ENCODE data around the gene ZNF516.

The ZNF516 gene

DNA sequence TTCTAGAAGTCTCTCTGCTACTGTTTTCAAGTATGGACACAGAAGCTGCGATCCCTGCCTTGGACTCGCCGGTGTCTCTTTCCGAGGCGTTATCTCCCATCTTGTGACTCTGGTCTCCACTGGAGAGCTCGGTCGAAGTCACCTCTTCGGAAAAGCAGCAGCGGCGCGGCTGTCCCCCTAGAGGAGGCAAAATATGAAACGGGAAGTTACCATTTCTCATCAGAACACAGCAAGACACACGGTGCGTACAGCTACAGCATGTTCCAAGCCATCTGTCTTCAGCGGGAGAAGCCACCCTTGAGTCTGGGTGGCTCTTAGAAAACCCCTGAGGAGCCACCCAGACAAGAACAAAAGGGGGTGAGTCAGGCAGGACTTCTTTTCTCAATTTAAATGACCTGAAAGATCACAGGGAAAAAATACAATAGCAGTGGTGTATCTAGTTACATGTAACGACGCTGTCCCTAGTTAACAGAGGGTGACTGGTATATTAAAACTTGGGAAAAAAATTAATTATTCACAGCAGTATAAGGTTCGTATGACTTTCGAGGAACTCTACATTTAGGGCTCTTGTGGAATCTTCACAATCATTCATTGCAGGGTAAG lies 114.8 kb downstream of the ZNF516 start:
- no peak for DNase-seq (ENCODE audit: low read depth)

DNA sequence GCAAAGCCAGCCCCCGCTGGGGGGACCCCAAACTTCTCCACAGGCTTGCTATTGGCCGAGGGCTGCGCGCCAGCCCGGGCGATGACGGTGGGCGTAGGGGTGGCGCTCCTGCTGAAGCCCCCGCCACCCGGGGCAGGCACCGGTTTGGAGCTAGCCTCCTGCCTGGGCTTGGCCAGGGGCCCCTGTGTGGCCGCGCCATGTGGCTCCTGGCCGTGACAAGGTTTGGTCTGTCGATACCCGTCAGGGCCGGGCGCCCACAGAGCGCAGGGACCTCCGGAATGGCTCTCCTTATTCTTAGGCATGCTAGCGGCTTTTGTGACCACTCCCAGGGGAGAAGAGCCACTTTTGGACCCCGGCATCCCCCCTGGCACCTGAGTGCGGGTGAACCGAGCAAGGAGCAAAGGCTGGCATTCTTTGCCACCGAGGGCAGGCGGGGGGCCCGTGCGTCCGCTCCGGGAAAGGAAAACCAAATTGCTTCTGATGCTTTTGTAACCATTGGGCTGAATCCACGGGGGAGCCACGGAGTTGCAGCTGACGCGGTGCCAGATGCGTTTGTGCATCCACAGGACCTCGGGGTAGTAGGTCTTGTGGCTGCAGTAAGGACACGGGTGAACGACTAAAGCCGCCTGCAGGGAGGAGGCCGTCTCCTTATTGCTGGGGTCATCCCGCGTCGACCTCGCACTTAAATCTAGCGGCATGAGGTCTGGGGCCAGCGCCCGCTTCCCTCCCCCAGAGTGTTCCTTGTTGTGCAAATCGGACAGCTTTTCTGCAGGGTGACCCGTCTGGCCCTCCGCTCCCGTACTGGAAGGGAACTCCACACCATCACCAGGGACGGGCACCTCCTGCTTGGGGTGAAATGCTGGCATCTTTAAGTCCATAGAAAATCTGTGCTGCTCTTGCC lies 115.6 kb downstream of the ZNF516 start:
- DNase-seq (ENCODE audit: low read depth): no peak

DNA sequence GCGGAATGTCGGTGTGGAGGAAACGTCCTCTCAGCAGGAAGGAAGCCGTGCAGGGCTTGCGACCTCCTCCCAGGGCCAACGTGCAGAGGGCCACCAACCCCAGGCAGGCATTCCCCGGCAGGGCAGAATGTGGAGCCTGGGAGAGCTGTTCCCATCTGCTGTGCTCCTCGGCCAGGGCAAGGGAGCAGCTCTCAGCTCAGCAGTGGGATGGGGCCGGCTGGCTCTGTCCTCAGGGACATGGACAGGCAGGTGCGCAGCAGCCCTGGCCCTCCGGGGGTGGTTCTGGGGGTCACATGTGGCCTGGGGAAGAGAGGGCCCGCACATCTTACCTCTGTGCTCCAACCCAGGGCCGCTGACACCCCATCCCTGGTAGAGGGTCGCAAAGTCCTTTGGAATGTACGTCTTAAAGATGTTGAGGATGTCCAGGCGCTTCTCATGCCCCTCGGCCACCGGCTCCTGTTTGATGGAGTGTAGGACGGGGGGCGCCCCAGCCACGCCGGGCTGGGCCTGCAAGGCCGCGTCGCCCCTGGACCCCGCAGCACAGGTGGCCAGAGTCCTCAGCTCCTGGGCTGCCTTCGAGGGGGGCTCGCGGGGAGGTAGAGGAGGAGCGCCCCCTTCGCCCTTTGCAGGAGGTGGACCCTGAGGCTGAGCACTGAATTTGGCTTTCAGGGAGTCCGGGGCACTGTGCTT lies 116.4 kb downstream of the ZNF516 start:
- DNase-seq (ENCODE audit: low read depth): no peak

DNA sequence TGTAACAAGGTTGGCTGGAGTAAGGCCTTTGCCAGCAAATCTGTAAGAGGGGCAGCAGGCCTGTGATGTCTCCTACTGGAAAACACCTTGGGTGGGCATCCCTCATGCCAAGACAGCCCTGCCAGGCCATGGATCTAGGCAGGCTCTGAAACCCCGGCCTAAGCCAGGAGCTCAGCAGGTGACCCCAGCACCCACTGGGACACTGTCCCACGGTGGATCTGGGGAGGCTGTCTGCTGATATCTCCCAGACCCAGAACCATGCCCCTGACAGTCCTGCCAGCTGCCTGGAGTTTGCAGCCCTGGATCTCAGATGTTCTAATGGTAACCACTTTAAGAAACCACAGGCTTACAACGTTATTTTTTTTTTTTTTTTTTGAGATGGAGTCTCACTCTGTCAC lies 117.7 kb downstream of the ZNF516 start:
- no peak for DNase-seq (ENCODE audit: low read depth)

DNA sequence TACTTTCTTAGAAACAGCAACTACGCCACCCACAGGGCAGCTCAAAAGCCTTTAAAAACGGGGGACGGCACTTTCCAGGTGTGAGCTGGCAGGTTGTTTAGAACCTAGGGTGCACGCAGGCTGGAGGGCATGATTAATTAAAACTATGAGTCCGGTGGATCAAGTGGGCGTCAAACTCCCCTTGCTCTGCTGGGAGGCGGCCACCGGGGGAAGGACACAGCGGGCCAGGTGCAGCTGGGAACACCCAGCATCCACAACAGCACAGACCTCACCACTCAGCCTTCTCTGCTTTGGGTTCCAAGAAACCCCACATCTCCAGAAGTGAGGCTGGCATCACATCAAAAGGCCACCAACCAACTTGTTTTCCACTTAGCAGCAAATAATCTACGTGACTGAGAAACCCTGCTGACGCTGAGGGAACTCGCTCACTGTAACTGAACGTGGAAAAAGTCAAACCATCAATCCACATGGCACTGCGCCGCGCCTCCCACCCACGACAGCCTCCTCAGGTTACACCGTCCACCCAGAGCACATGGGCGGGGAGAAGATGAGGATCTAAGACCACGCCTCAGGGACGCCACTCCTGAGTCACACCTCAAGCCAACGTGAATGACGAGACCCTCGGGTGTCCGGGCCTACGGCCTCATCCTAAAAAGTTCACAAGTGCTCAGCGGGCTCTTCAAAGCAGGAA lies 118.2 kb downstream of the ZNF516 start:
- no peak for DNase-seq (ENCODE audit: low read depth)

DNA sequence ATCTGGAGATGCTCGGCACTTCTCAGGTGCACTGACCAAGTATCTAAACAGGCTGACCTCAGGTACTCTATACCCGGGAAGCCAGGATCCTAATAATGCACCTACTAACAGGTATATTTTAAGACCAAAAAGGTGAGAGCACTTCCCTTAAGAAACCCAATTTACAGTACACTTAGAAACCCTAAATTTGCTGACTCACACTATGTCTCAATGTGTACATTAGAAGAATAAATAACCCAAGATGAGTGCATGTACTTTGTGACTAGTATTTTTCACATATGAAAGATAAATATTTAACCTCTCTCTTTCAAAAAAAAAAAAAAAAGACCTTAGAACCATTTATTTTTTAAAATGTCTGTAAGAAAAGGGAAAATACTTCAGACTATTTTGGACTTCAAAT lies 118.8 kb downstream of the ZNF516 start:
- DNase-seq (ENCODE audit: low read depth): no peak

DNA sequence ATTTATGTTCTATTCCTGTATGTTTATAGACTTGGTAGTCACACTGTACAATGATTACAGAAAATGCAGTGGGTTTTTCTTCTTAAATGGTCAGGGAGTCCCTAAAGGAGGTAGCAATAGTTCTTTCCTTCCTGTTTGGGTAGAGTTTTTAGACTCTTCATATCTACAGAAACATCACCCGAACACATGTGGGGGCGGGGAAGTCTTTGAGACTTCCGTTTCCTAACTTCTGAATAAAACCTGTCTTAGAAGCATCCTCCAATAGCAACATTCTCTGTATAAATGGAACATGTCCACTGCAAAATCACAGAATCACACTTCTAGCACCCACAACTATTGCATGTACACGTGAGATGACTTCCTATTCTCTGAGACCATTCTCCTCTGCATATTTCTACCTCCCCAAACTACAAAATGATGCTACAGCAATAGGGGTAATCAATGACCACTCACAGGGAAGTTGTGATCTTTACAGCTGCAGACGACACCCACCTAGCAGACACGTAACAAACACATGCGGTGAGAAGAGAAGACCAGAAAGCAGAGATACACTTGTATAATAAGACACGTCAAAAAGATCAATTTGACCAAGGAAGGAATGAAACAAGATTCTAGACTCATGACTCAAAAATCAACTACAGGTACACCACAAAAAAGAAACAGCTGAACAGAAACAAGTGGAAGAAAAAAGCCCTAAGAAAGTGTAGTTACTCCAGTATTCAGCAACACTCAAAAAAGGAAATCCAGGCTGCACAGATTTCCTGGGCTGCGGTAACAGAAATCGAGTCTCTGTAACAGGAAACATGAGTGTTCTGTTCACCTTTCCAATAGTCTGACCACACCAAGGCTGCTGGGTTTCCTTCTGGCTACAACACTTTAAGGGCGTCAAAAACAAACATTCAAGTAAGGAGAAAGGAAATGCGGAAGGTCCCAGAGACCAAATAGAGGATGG lies 120.4 kb downstream of the ZNF516 start:
- DNase-seq (ENCODE audit: low read depth): no peak

DNA sequence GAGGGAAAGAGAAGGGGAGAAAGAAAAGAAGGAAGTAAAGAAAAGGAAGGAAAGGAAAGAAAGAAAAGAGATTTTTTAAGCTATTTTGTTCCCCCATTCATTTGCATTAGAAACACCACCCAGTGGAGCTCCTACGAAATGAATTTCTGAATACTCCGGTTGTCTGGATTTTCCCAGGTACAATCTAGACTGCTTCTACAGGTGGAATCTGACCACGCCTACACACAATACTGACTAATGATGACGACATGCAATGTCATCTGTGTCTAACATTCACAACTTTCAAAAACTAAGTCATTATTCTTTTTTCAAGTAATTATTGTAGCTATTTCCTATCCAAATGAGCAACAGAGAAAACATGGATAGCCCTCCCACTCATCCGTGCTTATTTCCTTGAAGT lies 121.7 kb downstream of the ZNF516 start:
- DNase-seq (ENCODE audit: low read depth): no peak

DNA sequence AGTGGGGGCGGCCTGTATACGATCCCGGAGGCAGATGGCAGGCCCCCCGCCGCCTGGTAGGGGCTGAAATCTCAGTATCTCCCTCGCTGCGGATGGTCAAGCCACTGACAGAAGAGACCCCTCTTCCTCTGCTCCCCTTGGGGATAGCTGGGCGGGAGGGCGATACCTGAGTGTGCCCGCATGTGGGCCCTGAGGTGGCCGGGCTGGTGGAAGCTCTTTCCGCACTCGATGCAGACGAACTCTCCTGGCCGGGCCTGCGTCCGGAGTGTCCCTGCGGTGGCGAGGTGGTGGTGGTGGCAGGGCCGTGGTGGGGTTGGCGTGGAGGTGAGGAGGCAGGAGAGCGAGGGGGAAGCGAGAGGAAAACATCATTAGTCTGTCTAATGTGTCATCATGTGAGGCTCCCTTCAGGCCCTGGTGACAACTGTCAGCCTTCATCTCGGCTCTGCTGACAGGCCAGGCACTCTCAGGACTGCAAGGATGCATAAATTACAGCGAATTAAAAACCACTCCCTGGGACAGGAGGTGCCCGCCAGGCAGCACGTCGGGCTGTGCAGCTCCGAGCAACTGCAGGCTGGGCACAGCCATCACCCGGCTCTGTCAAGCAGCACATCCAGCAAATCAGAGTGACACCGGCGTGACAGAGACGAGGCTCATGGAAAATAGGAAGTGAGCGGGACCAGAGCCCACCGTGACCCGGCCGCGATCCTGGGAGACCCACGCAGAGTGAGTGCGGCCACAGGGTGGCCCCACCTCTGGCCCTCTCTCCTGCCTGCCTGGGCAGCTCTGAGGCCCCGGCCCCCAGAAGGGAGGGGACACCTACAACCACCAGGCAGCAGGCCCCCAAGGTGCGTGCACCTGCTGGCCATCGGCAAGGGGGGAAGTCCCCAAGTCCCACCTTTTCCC lies 123.5 kb downstream of the ZNF516 start:
- DNase-seq (ENCODE audit: low read depth): no peak

DNA sequence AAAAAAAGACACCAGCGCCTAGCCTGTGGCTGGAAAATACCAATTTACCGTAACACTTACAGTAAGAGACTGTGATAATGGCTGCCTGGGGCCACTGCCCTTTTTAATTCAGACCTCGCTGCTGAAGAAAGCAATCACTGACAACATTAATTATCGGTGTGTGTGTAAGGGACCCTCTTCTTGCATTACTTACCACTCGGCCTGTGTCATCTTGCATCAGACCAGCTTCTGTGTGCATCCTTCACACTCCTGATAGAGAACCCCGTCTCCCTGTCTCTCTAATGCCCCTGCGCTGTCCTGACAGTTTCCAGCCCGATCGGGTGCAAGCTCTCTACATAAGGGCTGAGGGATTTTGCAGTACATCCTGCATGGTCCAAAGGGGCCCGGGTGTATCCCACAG lies 124.4 kb downstream of the ZNF516 start:
- DNase-seq (ENCODE audit: low read depth): no peak

DNA sequence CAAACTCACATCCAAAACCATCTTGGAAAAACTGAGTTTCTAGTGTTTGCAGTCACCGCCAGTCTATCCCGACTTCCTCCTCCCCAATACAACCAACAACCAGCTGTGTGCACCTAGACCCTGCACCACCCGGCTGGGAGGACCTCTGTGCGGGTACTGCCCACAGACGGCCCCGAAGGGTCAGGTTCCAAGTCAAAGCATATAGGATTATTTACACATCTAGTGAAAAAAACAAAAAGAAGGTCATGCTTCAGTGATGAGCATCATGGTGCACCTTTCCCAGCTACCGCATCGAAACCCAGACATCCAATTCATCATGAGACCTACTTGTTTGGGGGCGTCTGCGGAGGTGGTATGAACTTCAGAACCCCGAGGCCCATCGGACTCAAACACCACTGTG lies 124.8 kb downstream of the ZNF516 start:
- DNase-seq (ENCODE audit: low read depth): no peak

DNA sequence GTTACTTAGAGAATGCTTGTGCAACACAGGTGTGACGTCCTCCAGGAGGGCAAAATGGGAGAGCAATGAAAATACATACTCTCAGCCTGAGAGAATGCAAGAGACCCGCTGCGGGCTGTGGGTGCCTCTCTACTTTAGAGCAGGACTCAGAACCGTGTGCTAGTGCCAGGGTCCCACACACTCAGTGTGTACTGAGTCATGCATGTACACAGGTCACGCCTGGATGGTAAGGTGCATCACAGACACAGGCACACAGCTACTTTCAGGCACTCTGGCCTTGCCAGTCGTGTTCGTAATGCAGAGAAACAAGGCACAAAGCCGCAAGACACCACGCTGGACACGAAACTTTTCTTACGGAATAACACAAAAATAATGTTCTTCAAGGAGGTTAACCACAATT lies 125.3 kb downstream of the ZNF516 start:
- no peak for DNase-seq (ENCODE audit: low read depth)

DNA sequence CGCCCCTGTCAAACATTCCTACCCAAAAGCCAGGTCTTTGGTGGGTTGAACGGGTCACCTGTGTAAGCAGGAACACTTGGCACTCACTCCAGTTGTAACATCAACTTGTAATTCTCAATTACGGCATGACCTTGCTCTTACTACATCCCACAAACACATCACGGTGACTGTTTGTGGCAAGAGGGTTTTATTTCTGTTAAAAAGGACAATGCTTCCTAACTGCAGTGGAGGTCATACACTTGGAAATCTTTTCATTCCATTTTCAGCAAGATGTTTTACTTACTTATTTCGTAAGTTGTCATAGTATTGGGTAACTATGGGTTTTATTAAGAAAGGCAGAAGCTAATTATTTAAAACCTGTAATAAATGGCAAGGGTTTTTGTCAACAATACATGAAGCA lies 126.1 kb downstream of the ZNF516 start:
- no peak for DNase-seq (ENCODE audit: low read depth)

DNA sequence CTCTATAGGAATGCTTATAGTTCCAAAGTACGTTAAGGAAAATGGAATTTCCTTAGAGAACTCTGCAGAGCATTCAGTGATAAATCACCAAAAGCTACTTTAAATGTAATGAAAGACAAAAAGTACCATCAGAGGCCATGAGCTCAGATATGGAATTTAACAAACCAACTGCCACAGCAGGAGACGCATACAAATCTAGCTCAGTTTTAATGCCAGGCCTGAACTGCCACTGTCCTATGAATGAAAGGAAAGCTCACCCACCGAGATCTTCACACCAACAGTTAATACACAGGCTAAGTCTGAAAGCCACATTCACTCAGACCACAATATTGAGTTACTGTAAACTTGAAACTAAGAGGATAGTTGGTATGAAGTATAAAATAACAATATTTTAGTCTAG lies 126.8 kb downstream of the ZNF516 start:
- DNase-seq (ENCODE audit: low read depth): no peak

DNA sequence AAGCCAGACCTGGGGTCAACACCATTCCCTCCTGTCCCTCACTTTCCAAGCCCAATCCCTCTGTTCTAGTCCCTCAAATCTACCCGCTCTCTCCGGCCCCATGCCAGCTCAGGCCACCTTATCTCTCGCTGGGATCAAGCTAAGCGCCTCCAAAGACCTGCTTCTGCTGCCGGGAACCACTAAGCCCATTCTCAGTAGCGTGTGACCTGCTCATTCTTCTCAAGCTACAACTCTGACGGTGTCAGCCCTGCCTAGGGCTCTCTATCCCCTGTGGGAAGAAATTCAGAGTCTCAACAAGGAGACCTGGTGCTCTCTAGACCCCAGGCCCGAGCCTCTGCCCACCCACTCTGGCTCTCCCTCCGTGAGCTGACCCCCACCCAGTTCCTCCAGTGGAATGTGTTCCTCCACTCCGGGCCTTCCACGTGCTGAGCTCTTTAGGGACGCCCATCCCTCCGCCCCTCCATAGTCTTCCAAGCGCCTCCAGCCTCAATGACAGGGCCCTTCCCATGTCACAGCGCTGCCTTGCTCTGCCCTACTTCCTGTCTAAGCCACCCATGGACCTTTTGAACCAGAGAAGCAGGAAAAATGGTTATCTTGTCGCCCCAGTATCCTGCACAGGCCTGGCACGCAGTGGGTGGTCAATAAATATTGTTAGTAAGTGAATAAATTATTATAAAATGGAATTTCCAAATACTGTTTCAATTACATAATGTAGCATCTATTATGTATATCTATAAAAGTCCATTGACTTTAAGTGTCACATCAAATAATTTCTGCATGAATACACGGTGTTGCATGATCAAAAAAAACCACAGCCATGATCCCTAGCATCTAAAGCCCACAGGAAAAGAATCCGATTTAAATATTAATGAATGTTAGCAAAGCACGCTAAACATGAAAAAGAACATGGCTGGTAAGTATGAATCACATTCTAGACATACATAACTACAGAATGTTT lies 127.6 kb downstream of the ZNF516 start:
- DNase-seq (ENCODE audit: low read depth): no peak

DNA sequence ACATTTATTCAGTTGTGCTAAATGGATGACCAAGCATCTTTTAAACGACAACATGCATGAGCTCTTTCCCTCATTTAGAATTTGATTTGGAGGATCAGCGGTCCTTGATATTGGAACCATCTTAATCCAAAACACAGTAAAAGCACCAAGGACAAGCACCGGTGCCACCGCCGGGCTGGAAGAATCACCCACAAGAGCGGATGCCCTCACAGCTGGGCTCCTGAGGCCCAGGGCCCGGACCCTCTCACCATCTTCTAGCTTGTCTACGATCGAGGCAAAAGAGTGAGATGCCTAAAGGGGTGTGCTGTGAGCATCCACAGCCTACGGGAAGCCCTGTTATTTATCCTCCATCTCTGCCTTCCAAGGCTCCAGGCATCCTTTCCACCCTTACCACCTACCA lies 129.5 kb downstream of the ZNF516 start:
- DNase-seq (ENCODE audit: low read depth): no peak

DNA sequence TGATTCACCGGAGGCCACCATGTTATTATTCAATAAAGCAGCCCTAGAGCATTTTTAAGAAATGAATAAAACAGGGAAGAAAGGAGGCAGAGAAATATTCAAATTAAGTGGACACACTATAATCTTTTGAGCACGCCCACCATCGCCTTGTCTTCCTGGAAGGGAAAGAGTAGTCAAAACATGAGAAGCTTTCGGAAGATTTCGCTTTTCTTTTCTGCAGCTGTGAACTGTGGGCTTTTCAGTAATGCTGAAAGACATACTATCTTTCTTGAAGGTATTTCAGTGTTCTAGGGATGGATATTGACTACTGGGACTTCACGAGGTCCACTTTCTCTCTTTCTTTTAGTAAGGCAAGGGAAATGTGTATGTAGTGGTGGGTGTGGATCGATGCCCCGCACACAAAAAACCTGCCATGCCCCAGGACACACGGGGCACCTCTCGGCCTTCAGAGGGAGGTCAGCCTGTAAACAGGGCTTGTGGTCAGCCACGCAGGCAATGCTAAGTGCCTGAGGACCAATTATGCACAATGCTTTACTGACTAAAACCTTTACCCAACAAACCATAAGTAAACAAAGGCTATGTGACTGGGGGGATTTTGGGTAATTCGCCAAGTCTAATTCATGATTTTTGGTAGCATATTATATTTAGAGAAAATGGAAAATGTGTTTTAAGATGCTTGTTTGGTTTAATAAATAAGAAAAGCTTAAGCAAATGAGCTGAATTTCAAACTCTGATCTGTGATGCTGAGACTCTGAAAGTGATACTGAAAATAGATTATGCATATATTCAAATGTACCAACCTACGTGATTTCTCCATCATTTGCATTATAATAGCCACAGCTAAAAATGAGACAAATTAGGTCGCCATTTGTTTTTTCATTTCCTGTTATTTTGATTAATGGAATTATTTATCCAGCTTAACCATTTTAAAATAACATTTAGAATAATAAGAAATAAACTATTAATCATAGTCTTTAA lies 130.5 kb downstream of the ZNF516 start:
- DNase-seq (ENCODE audit: low read depth): no peak
